Stimulated activated CD8-positive, alpha-beta memory T cell treated with anti-CD3 and anti-CD28 coated beads, Interleukin-2, amount 100 ng/mL, for 48 hours (primary cell): ENCODE measurements around the gene ATP2C2.
"Not testable (repeated sequence)": the region's sequence is repeated elsewhere in the genome, so short reads cannot be mapped to it uniquely, and the experiment has no call there.

Experiments
- DNase-seq, 2 donors: peaks; one replicate each; pipeline ENCODE4 v3.0.0-alpha.2; 2020; ENCODE audit warnings: low read depth in 2 of 2

The ATP2C2 gene

DNA sequence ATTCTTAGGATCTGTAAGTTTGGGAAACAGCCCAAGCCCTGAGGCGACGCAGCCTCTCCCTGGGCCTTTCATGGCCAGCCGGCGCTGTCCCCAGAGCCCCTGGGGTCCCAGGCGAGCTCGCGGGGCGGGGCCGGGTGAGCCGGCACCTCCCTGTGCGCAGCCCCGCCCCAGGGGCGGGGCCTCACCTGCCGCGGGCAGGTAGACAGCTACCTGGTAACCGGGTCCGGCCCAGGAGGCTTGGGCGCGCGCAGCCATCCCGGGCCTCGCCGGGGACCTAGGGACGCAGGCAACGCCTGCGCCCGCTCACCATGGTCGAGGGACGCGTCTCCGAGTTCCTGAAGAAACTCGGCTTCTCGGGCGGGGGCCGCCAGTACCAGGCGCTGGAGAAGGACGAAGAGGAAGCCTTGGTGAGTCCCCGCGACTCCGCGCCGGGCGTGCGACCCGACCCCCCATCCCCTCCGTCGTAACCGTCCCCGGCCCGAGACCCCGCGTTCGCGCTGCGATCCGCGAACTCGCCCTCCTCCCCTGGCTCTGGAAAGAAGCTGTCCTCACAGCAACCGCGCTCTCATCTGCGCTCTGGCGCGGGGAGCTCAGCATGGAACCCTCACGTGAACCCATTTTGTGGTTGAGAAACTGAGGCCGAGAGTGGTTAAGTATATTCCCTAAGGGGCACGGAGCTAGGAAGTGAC lies at the start of gene ATP2C2:
ATP2C2 (plus strand) TSS at position 231 of the 689 bp plus-strand sequence; CDS start at position 309, 78 bp downstream.
- DNase-seq, result no peak

DNA sequence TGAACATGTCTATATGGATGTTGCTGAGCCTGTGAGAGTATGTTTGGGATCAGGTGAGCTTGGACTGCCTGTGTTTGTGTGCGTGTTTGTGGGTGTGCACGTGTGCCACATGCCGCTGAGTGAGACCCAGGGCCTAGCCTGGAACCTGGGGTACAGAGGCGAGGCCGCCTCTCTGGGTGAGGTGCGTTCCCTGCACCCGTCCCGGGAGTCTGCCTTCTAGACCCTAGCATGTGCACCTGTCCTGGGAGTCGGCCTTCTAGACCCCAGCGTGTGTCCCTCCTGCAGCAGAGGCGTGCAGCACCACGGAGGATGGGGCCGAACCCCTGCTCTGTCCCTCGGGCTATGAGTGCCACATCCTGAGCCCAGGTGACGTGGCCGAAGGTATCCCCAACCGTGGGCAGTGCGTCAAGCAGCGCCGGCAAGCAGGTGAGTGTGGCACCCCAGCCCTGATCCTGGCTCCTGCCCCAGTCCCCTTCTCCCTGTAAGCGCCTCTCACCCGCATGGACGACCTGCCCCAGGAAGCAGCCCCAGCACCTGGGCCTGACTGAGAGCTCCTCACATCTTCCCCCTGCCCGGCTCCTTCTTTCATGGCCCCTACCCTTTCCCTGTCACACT lies 49.1 kb upstream of the ATP2C2 start:
- no peak for DNase-seq

DNA sequence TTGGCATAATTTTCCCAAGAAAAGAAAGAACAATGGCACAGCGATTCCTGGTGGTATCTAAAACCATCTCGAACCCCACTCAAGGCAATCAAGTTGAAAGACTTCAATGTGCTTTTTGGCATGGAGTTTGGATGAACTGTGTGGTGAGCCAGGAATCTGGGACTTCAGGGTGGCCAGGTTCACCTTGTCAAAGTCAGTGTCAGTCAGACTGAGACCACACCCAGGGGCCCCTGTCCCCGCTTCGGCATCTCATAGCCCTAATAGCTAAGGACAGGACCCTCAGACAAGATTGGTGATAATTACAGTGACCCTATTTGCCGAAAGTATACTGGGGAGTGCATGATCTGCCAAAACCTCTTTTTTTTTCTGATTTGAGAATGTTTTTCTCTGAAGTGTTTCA lies 47.8 kb upstream of the ATP2C2 start:
- DNase-seq, result no peak

DNA sequence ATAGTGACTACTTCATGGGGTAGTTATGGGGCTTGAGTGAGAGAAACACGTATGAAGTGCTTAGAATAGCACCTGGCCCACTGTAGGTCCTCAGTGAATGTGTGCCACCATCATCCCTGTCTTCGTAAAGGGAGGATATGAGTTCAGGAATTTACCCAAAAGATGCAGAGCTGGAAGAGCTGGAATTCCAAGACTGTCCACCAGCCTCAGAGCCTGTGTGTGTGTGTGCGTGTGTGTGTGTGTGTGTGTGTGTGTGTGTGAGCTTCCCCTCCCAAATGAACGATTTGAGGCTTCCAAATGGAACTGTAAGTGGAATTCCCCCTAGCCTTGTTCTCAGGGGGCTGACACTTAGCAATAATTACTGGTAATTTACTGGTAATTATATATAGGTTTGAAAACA lies 46.4 kb upstream of the ATP2C2 start:
- no peak for DNase-seq

GRCh38 chr16:84322749-84323148 lies 45.6 kb upstream of the ATP2C2 start:
- DNase-seq, result no peak

GRCh38 chr16:84323606-84324005 lies 44.7 kb upstream of the ATP2C2 start:
- no peak for DNase-seq

GRCh38 chr16:84324434-84325262 lies 43.7 kb upstream of the ATP2C2 start:
- DNase-seq, result no peak

- no peak for DNase-seq
Measured at GRCh38 chr16:84326545-84326944, 41.8 kb upstream of the ATP2C2 start.

DNA sequence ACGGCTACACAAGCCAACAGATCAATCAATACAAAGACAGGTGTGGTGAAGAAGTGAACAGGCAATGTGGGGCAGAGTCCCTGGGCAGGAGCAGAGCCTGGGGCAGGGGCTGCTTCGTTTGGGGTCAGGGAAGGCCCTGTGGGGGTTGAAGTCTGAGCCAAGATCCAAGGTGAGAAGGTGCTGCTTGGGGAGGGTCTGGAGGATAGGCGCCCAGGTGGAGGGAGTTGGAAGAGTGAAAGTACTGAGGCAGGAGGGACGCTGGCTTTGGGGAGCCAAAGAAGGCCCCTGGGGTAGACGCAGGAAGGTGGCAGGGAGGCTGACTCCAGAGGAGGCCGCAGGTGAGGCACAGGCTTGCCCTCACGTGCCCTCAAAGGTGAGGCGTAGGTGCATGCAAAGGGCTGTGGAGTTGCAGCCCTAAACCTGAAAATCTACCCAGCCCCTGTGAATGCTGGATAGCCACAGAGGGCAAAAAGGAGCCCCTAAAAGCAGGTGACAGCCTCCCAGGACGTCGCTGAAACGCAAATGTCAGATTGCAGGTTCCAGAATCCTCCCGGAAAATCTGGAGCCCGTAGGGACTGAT lies 40.3 kb upstream of the ATP2C2 start:
- DNase-seq, result no peak

- DNase-seq, result no peak
Measured at GRCh38 chr16:84329016-84329415, 39.3 kb upstream of the ATP2C2 start.

- DNase-seq, result no peak
Measured at GRCh38 chr16:84329843-84330684, 38.3 kb upstream of the ATP2C2 start.

DNA sequence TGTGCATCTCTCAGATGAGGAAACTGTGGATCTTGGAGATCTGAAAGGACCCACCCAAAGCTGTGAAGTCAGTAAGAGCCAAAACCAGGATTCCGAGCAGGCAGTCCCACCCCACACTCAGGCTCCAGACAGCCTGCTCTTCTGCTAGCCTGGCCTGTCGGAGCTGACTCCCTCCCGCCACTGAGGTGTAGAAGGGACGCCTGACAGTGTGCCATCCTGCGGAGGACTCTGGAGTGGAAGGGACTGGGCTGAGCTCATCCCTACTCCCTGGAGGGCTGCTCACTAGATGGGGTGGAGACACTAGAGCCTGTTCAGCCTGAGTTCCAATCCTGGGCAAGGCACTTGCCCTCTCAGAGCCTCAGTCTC lies 37.7 kb upstream of the ATP2C2 start:
- DNase-seq, result no peak

DNA sequence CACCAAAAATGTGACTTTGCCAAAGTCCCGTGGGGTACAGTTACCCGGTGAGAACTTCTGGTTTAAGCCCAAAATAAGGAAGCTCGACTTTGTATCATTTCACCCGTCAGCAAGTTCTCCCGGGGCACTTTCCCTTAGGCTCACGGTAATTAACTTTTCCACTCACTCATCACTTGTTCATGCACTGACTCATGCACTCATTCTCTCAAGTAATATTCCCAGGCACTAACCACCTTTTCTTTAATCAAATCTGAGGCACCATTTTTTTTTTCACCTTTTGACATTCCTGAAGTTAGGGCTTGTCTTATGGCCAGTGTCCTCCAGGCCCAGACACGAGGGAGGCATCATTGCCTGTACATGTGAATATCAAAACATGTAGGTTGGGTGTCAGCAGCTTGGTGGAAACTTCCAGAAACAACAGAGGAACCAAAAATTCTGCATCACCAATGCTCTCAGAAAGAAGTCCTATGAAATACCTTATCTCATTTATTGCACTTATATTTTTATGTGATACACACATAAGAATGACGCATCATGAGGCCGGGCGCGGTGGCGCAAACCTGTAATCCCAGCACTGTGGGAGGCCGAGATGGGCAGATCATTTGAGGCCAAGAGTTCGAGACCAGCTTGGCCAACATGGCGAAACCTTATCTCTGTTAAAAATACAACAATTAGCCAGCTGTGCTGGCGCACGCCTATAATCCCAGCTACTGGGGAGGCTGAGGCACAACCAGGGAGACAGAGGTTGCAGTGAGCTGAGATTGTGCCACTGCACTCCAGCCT lies 36.1 kb upstream of the ATP2C2 start:
- no peak for DNase-seq

- no peak for DNase-seq
Measured at GRCh38 chr16:84332975-84333684, 35.2 kb upstream of the ATP2C2 start.

- DNase-seq, result no peak
Measured at GRCh38 chr16:84334058-84334457, 34.3 kb upstream of the ATP2C2 start.

- no peak for DNase-seq
Measured at GRCh38 chr16:84334482-84334881, 33.9 kb upstream of the ATP2C2 start.

GRCh38 chr16:84337236-84337635 lies 31.1 kb upstream of the ATP2C2 start:
- not testable (repeated sequence) for DNase-seq

- no peak for DNase-seq
Measured at GRCh38 chr16:84339311-84339710, 29.0 kb upstream of the ATP2C2 start.

DNA sequence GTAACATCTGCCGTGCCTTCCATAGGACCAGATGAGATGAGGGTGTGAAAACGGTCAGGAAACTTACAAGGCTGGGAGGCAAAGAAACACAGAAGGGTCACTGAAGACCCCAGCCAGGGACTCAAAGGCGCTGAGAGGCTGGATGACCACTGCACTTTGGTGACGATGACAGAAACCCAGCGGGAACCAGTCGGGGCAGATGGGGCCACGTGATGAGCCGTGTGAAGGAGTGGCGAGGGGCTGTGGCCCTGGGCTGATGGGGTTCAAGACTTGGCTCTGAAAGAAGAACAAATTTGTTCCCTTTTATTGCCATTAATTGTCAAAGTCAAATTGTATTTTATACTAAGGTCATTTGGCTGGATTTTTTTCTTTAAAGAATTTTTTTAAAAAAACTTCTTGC lies 28.6 kb upstream of the ATP2C2 start:
- DNase-seq, result no peak
